H1 (cell line): ENCODE results near the gene RTL9. TPM values are rescaled to one million over a fixed set of nuclear protein-coding genes. Genes with fewer than 3 reads are reported as not detected.

ENCODE experiments used
- CTCF ChIA-PET: fragments of 300-600 bp; sonication (Branson Sonifier 250); formaldehyde crosslinking; loops from one replicate; lab custom pipeline; 2021; ENCODE audit not compliant: partially characterized antibody; lab: Charles Lee
- POLR2A ChIA-PET: fragments of 300-600 bp; sonication (Branson Sonifier 250); formaldehyde crosslinking; loops from one replicate; lab custom pipeline; 2021; ENCODE audit warnings: inconsistent platforms; ENCODE audit not compliant: partially characterized antibody; lab: Charles Lee
- DNase-seq, 2 experiments: peaks; one replicate each; pipeline versions ENCODE4 v3.0.0 to v3.0.0-alpha.2; 2010 to 2022; ENCODE audit warnings: low spot score in 2 of 2, low read depth in 1 of 2, mixed read lengths in 1 of 2
- FAIRE-seq: peaks from 2 replicates; lab custom pipeline; 2011; peaks lifted over from hg19 to GRCh38; lab: Jason Lieb, UNC
- H2AFZ ChIP-seq: 2 replicates; pipeline ENCODE4 v1.8.1; 2012; ENCODE audit warnings: low read length, inconsistent platforms
- H2AK5ac ChIP-seq: 2 replicates; pipeline ENCODE4 v1.6.1; 2013; ENCODE audit warnings: low read depth, low read length
- H2BK120ac ChIP-seq: replicated peaks from 2 replicates; pipeline ENCODE3; 2013; ENCODE audit warnings: low read depth, low read length, inconsistent platforms
- H2BK12ac ChIP-seq: 2 replicates; pipeline ENCODE4 v1.6.1; 2013; ENCODE audit warnings: low read depth, low read length
- H2BK15ac ChIP-seq: 2 replicates; pipeline ENCODE4 v1.6.1; 2013; ENCODE audit warnings: low read length
- H2BK20ac ChIP-seq: 2 replicates; pipeline ENCODE4 v1.6.1; 2013; ENCODE audit warnings: low read length
- H2BK5ac ChIP-seq: 2 replicates; pipeline ENCODE4 v1.6.1; 2013; ENCODE audit warnings: low read depth, low read length
- H3K14ac ChIP-seq: 2 replicates; pipeline ENCODE4 v1.6.1; 2013; ENCODE audit warnings: inconsistent platforms; ENCODE audit not compliant: insufficient read length
- H3K18ac ChIP-seq: 2 replicates; pipeline ENCODE4 v1.6.1; 2013; ENCODE audit warnings: low read length; ENCODE audit errors: extremely low read depth
- H3K23ac ChIP-seq: 2 replicates; pipeline ENCODE4 v1.6.1; 2013; ENCODE audit warnings: inconsistent platforms; ENCODE audit not compliant: insufficient read length
- H3K23me2 ChIP-seq: 2 replicates; pipeline ENCODE4 v1.6.1; 2013; ENCODE audit warnings: low read depth, low read length
- H3K27ac ChIP-seq: 2 replicates; pipeline ENCODE4 v1.6.1; 2011; ENCODE audit warnings: low read depth, low read length, inconsistent platforms
- H3K27me3 ChIP-seq, 4 experiments: replicated peaks in 1 of 4; 1 replicate in 1 of 4; 2 replicates in 3 of 4; pipeline versions ENCODE4 v1.6.1 to v1.8.1; 2011 to 2013; ENCODE audit warnings: low read length in 3 of 4, mild to moderate bottlenecking in 3 of 4, inconsistent platforms in 2 of 4, mixed read lengths in 2 of 4, moderate library complexity in 1 of 4; ENCODE audit not compliant: control insufficient read depth in 3 of 4, insufficient read depth in 3 of 4; ENCODE audit errors: extremely low read depth in 1 of 4
- H3K36me3 ChIP-seq, 4 experiments: 2 replicates each; pipeline versions ENCODE4 v1.6.1 to v1.8.1; 2011 to 2013; ENCODE audit warnings: mild to moderate bottlenecking in 4 of 4, low read length in 3 of 4, moderate library complexity in 2 of 4, control low read depth in 1 of 4, inconsistent platforms in 1 of 4; ENCODE audit not compliant: insufficient read depth in 4 of 4, control insufficient read depth in 2 of 4
- H3K4ac ChIP-seq: replicated peaks from 2 replicates; pipeline ENCODE3; 2013; ENCODE audit warnings: low read length, low read depth, mixed read lengths, inconsistent platforms; ENCODE audit not compliant: insufficient read length
- H3K4me1 ChIP-seq, 4 experiments: replicated peaks in 1 of 4; 1 replicate in 1 of 4; 2 replicates in 3 of 4; pipeline versions ENCODE4 v1.6.1 to v1.8.1; 2011 to 2013; ENCODE audit warnings: low read length in 3 of 4, inconsistent platforms in 2 of 4, mixed read lengths in 1 of 4; ENCODE audit not compliant: insufficient read depth in 4 of 4, control insufficient read depth in 3 of 4
- H3K4me2 ChIP-seq, 2 experiments: 2 replicates each; pipeline versions ENCODE4 v1.6.1 to v1.8.1; 2011 to 2013; ENCODE audit warnings: low read depth in 2 of 2, low read length in 2 of 2, control low read depth in 1 of 2, inconsistent platforms in 1 of 2, mild to moderate bottlenecking in 1 of 2; ENCODE audit not compliant: insufficient read depth in 1 of 2
- H3K4me3 ChIP-seq, 4 experiments: fragments of 200-600, 300-600 bp in 1 of 4; sonication (generic), shearing (Covaris generic), sonication (Bioruptor Twin) in 1 of 4; 2 replicates each; pipeline versions ENCODE4 v1.5.1 to v1.8.1; 2011 to 2016; ENCODE audit warnings: low read length in 4 of 4, low read depth in 3 of 4, control low read depth in 2 of 4, inconsistent platforms in 2 of 4, mild to moderate bottlenecking in 2 of 4, mixed read lengths in 1 of 4, moderate library complexity in 1 of 4; ENCODE audit not compliant: insufficient read depth in 2 of 4; ENCODE audit errors: extremely low read depth in 1 of 4
- H3K56ac ChIP-seq: replicated peaks from 2 replicates; pipeline ENCODE3; 2013; ENCODE audit warnings: low read depth, mild to moderate bottlenecking, mixed read lengths, low read length, inconsistent platforms; ENCODE audit not compliant: insufficient read length
- H3K79me1 ChIP-seq: 2 replicates; pipeline ENCODE4 v1.6.1; 2013; ENCODE audit warnings: low read depth, low read length, control low read depth
- H3K79me2 ChIP-seq, 2 experiments: 2 replicates each; pipeline versions ENCODE4 v1.6.1 to v1.8.1; 2012 to 2013; ENCODE audit warnings: low read length in 2 of 2, mild to moderate bottlenecking in 2 of 2, inconsistent platforms in 1 of 2; ENCODE audit not compliant: insufficient read depth in 2 of 2, control insufficient read depth in 1 of 2
- H3K9ac ChIP-seq, 4 experiments: replicated peaks in 1 of 4; 1 replicate in 1 of 4; 2 replicates in 3 of 4; pipeline versions ENCODE4 v1.6.1 to v1.8.1; 2011 to 2013; ENCODE audit warnings: low read depth in 3 of 4, low read length in 3 of 4, control low read depth in 2 of 4, mild to moderate bottlenecking in 2 of 4, moderate library complexity in 2 of 4, inconsistent platforms in 1 of 4; ENCODE audit errors: extremely low read depth in 1 of 4
- H3K9me3 ChIP-seq, 2 experiments: 2 replicates each; pipeline versions ENCODE4 v1.6.1 to v1.8.1; 2012 to 2013; ENCODE audit warnings: mild to moderate bottlenecking in 2 of 2, moderate library complexity in 2 of 2, control low read depth in 1 of 2, inconsistent platforms in 1 of 2, low read depth in 1 of 2, low read length in 1 of 2, mixed read lengths in 1 of 2; ENCODE audit not compliant: insufficient read depth in 2 of 2
- H4K20me1 ChIP-seq, 2 experiments: replicated peaks in 1 of 2; 2 replicates each; pipeline versions ENCODE3 to v1.8.1; 2011 to 2013; ENCODE audit warnings: inconsistent platforms in 2 of 2, low read length in 2 of 2, mild to moderate bottlenecking in 1 of 2; ENCODE audit not compliant: insufficient read depth in 2 of 2, control insufficient read depth in 1 of 2
- H4K5ac ChIP-seq: 2 replicates; pipeline ENCODE4 v1.6.1; 2013; ENCODE audit warnings: low read length, low read depth, mixed read lengths, inconsistent platforms; ENCODE audit not compliant: insufficient read length
- H4K8ac ChIP-seq: 2 replicates; pipeline ENCODE4 v1.8.0; 2013; ENCODE audit warnings: mild to moderate bottlenecking, moderate library complexity, low read length, inconsistent platforms; ENCODE audit not compliant: insufficient read depth; ENCODE audit errors: extremely low read depth
- H4K91ac ChIP-seq: replicated peaks from 2 replicates; pipeline ENCODE3; 2013; ENCODE audit warnings: low read length, mixed read lengths, inconsistent platforms; ENCODE audit not compliant: insufficient read length
- BCL11A ChIP-seq, 2 experiments: IDR thresholded peaks; one replicate each; pipeline ENCODE4 v1.6.1; 2011; ENCODE audit warnings: low read depth in 2 of 2, low read length in 2 of 2, mild to moderate bottlenecking in 2 of 2
- GTF2F1 ChIP-seq: IDR thresholded peaks from 2 replicates; pipeline ENCODE4 v1.6.1; 2012; ENCODE audit warnings: low read depth, low read length, improper control_type of control experiment, borderline replicate concordance
- HDAC6 ChIP-seq: IDR thresholded peaks from one replicate; pipeline ENCODE4 v1.7.1; 2012; ENCODE audit warnings: low read depth, mild to moderate bottlenecking, inconsistent platforms, low read length, moderate library complexity
- KDM1A ChIP-seq: fragments of 200-600, 300-600 bp; sonication (generic); IDR thresholded peaks from 2 replicates; pipeline ENCODE4 v1.7.1; 2016; ENCODE audit warnings: mild to moderate bottlenecking, low read length, borderline replicate concordance
- SIRT6 ChIP-seq: IDR thresholded peaks from one replicate; pipeline ENCODE4 v1.7.1; 2012; ENCODE audit warnings: low read length, inconsistent platforms
- SP2 ChIP-seq: IDR thresholded peaks from 2 replicates; pipeline ENCODE4 v1.6.1; 2012; ENCODE audit warnings: mild to moderate bottlenecking, low read length, inconsistent platforms
- SRF ChIP-seq: IDR thresholded peaks from 2 replicates; pipeline ENCODE4 v1.6.1; 2011; ENCODE audit warnings: mild to moderate bottlenecking, low read depth, low read length, moderate library complexity
- TAF1 ChIP-seq: IDR thresholded peaks from 2 replicates; pipeline ENCODE4 v1.6.1; 2011; ENCODE audit warnings: mild to moderate bottlenecking, low read depth, low read length
- WGBS, 2 experiments: shearing (Covaris generic) in 1 of 2; methylation state at CpG; one replicate each; pipeline versions ENCODE4 v1.1.6 to v1.1.7; 2013 to 2015; ENCODE audit warnings: low lambda C conversion rate in 2 of 2, mixed read lengths in 2 of 2, inconsistent platforms in 1 of 2, low coverage in 1 of 2, missing lambda C conversion rate in 1 of 2; ENCODE audit not compliant: insufficient replicate concordance in 2 of 2, insufficient coverage in 1 of 2, insufficient read length in 1 of 2; ENCODE audit errors: extremely low coverage in 1 of 2, missing lambda C conversion rate in 1 of 2; 5-methylcytosine and 5-hydroxymethylcytosine counted together
- polyA plus RNA-seq, 7 experiments: library from polyadenylated mRNA; depleted of rRNA in 3 of 7; stranded (reverse) in 5 of 7; unstranded in 2 of 7; fragments of >200 nt in 5 of 7; fragments of 200-250 nt in 2 of 7; gene quantifications; 1 replicate in 5 of 7; 2 replicates in 1 of 7; 4 replicates in 1 of 7; pipeline versions ENCODE4 v1.2.1 to v1.2.3, GENCODE V29; 2011 to 2013; ENCODE audit warnings: missing spikeins in 2 of 7, mixed read lengths in 2 of 7
- total RNA-seq: library from RNA; stranded (reverse); fragmentation: NEBNext Ultra II Directional; extraction: Animal tissue kit (Norgen Biotek cat#: 25700); gene quantifications from 2 replicates; pipeline ENCODE4 v1.2.1, GENCODE V29; 2021

The RTL9 gene
- total and polyA plus RNA-seq, 2 of the 8 experiments (the other 6 are each of a cell fraction or from before 2014, with no cell fraction given) = 0.09 to 0.20 TPM

DNA sequence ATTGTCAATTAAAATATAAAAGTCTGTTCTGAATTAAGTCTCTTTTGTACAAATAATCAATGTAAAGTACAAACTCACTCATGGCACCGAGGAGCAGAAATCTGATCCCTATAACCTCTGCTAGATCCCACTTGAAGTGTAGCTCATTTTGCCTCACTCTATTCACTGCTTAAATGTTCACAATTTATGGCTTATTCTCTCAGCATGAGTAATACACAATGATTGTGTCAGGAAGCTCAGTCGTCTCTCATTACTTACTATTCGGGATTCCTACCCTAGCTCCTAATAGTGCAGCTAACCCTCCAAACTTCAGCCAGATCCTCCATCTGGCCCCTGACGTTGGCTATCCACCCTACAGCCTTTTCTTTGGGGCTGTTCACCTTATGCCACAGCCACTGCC lies 36.0 kb upstream of the RTL9 start:
- TF ChIP-seq SIRT6 = no peak
- no peak for TF ChIP-seq KDM1A
- TF ChIP-seq SRF = no peak
- TF ChIP-seq BCL11A (IDR thresholded peaks at IDR 0.05; ENCODE audit: low read depth in 2 of 2, low read length in 2 of 2) = no peak
- no peak for TF ChIP-seq GTF2F1
- TF ChIP-seq TAF1 = no peak
- no peak for TF ChIP-seq SP2
- no peak for TF ChIP-seq HDAC6
- TF ChIP-seq, all 59 proteins: peak for 0

More for the DNA sequence above, 36.0 kb upstream of the RTL9 start:
- H4K20me1 ChIP-seq = no peaks in the 10 kb centered on the region
- H3K4me2 ChIP-seq = no peak overlapping the region
- 68% methylated on average over 4 of the region's 4 CpGs; no CpG with 5 or more reads in 1 of the 2 experiments for WGBS, 2 experiments
- no peak overlapping the region for H2BK120ac ChIP-seq
- H3K18ac ChIP-seq = no peak overlapping the region
- peaks cover 0 to 11% (median 2%) of the 10 kb centered on the region in 4 experiments; a peak in 3 of 7 replicates for H3K4me1 ChIP-seq
- H4K5ac ChIP-seq = no peak overlapping the region
- H3K27me3 ChIP-seq = no peaks in the 10 kb centered on the region
- no peak overlapping the region for H3K56ac ChIP-seq
- H3K4ac ChIP-seq = no peak overlapping the region
- POLR2A ChIA-PET = no interaction called here
- H2AFZ ChIP-seq = no peak overlapping the region; the same call in 1 of the 2 replicates
- no peak overlapping the region for H3K4me3 ChIP-seq
- FAIRE-seq (no peak), DNase-seq (no peak)
- no peak overlapping the region for H2BK5ac ChIP-seq
- H3K79me1 ChIP-seq = no peaks in the 10 kb centered on the region
- no peak overlapping the region for H3K23ac ChIP-seq
- H3K79me2 ChIP-seq = no peaks in the 10 kb centered on the region
- CTCF ChIA-PET = interaction anchor here (1.0 kb wide), 1 partner anchor 111 kb away, joined by 3 read pairs; no protein-coding TSS in a partner anchor
- no peak overlapping the region for H3K9ac ChIP-seq
- H4K91ac ChIP-seq = no peak overlapping the region
- H3K27ac ChIP-seq = no peak overlapping the region
- H4K8ac ChIP-seq = no peak overlapping the region
- no peak overlapping the region for H2AK5ac ChIP-seq
- H2BK12ac ChIP-seq = no peak overlapping the region
- H3K9me3 ChIP-seq = no peaks in the 10 kb centered on the region
- 0 out of 2 replicates have a peak, but pooled peaks cover 4% of the 10 kb centered on the region for H3K23me2 ChIP-seq
- H2BK15ac ChIP-seq = no peak overlapping the region
- H3K36me3 ChIP-seq = no peaks in the 10 kb centered on the region
- no peak overlapping the region for H2BK20ac ChIP-seq
- H3K14ac ChIP-seq = no peak overlapping the region
